ENCODE data around the gene TMEM17.

GRCh38 chr2:62471816-62472215, 34.2 kb downstream of the TMEM17 start:
- no peak for TF ChIP-seq POLR2A (IDR thresholded peaks at IDR 0.05; ENCODE audit: low read depth, low read length)
- no peak for TF ChIP-seq POLR2AphosphoS5 (IDR thresholded peaks at IDR 0.05; ENCODE audit: low read depth, low read length)
- no peak for TF ChIP-seq SPI1 (IDR thresholded peaks at IDR 0.05; ENCODE audit: low read depth, low read length)
- no peak for TF ChIP-seq TAF1 (IDR thresholded peaks at IDR 0.05; ENCODE audit: low read depth, low read length)
- no peak for TF ChIP-seq PAX5 (IDR thresholded peaks at IDR 0.05; ENCODE audit: insufficient read depth, low read length, severe bottlenecking)
